ENCODE data around the gene MARCHF10.

Gene MARCHF10

DNA sequence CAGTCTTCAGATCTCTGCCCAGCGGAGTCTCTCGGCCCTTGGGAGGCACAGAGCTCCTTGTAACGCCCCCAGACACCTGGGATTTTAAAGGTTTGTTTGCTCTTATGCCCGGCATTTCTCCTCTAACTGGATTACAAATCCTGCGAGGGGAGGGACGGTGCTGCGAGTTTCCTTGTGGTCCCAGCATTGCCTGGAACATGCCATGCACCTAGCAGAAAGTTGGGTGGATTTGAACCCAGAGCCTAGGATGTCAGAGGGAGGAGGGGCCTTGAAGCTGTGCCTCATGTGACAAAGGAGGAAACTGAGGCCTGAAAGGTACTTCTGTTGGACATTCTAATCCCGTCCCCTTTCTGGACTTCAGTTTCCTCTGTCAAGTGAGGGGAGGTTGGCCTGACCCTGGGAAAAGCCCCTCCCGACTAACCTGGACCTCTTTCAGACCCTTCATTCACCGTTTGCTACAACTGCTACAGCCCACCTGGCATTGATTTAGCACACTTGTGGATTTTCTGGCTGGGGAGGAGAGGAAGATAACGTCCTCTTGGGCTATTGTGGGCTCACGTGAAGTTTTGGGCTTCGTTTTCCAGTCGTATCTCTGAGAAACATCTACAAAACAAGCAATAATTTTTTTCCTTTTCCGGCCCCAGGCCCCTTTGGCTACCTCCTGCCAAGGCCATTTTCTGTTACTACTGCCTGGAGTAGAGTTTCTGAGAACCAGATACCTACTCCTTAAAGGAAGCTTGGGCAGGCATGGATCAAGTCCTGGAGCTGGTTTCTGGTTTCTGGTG, 149.8 kb downstream of the MARCHF10 start:
- no peak for DNase-seq (ENCODE audit: low read depth in 2 of 2)

DNA sequence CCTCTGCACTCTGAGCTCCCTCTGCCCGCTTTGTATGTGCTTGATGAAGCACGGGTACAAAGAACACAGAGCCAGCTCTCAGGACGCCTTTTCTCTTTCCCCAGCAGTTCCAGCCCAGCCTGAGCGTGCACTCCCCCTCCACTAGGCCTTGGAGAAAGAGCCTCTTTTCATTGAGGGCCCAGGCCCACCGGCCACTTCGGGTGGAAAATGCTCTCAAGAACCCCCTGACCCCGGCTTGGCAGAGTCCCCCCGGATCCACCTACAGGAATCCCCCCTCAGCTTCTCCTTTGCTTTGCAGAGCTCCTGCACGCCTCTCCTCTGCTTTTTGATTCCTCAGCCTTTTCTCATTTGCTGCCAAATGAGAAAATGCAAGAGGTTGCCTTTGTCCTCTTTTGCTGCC, 150.4 kb downstream of the MARCHF10 start:
- DNase-seq (ENCODE audit: low read depth in 2 of 2) = no peak

DNA sequence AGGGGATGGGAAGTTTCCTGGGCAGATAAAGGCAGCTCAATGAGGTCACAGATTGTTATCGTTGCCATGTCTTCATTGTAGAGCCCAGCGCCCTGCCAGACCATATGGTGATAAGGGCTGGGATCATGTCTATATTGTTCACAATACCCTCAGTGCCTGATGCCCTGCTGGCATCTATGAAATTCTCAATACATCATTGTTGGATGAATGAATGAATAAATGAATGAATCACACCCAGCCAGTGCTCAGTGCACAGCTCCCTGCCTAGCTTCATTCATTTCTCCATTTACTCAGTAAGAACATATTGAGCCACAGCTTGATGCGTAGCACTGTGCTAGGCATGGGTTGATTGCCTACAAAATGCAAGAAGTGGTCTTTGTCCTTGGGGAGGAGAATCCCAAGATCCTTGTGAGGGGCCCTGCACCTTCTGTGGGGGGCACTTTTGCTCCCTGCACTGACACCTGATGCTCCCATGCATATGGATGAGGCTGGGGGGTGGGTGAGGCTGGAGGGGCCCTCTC, 150.9 kb downstream of the MARCHF10 start:
- DNase-seq (ENCODE audit: low read depth in 2 of 2) = no peak

DNA sequence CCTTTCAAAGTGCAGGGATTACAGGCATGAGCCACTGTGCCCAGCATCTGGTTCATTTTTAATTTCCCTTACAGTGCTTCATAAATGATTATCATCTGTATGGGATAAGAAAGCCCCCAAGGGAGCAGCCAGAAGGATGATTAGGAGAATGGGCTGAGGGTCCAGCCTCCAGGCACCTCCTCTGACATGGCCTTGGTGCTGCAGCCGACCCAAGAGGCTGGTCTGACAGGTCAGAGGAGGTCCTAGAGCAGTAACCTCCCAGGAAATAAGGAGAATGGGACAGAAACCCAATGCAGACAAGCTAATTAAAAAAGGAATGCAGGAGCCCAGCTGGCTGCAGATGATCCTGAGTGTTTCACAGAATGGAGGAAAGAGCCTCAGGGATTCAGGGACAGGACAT, 151.7 kb downstream of the MARCHF10 start:
- DNase-seq (ENCODE audit: low read depth in 2 of 2) = no peak

DNA sequence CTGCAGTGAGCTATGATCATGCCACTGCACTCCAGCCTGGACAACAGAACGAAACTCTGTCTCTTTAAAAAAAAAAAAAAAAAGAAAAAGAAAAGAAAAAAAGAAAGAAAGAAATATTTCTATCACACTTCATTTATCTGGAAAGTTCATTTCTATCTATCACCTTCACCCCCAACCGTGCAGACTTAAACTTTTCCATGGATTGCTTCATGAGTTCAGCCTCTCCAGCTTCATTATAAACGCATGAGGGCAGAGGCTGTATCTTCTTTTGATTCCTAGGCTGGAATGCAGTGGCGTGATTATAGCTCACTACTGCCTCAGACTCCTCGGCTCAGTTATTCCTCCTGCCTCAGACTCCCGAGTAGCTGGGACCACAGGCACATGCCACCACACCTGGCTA, 152.5 kb downstream of the MARCHF10 start:
- no peak for DNase-seq (ENCODE audit: low read depth in 2 of 2)

DNA sequence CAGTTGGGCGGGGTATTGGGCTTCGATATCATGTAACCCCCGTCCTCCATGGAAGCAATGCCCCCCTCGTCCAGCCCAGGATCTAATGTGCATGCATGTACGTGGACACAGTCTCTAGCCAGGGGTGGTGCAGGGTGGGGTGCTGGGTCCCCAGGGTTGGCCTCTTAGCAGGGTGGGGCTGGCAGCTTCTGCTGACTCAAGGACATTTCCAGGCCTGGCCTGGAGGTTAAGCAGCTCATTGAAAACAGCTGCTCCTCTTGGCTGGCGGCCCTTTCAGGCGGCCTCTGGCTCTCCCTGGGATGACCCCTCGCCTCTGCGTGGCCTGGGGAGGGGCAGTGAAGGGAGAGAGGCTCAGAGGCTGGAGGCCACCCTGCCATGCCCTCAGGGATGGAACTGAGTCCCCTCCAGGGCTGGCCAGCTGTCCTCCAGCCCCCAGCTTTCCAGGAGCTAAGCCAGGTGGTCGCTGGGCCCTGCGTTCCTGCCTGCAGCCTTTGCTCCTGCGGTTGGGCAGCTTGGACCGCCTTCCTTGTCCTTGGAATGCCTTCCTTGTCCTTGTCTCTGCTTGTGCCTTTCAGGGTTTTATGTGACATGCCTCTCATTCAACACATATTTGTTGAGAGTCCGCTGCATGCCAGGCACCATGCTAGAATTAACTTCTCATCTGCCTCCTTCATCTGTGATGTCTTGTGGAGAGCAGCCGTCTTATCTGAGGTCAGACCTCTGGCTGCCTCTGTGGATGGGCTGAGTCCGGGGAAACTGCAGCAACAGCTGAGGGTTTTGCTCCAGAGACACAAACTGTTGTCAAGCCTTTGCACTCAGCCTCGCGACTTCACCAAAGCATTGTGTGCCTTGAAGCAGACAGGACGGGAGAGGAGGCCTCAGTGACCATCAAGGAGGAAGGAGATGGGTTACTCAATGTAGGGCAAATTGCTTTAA, 154.0 kb downstream of the MARCHF10 start:
- DNase-seq (ENCODE audit: low read depth in 2 of 2) = no peak

DNA sequence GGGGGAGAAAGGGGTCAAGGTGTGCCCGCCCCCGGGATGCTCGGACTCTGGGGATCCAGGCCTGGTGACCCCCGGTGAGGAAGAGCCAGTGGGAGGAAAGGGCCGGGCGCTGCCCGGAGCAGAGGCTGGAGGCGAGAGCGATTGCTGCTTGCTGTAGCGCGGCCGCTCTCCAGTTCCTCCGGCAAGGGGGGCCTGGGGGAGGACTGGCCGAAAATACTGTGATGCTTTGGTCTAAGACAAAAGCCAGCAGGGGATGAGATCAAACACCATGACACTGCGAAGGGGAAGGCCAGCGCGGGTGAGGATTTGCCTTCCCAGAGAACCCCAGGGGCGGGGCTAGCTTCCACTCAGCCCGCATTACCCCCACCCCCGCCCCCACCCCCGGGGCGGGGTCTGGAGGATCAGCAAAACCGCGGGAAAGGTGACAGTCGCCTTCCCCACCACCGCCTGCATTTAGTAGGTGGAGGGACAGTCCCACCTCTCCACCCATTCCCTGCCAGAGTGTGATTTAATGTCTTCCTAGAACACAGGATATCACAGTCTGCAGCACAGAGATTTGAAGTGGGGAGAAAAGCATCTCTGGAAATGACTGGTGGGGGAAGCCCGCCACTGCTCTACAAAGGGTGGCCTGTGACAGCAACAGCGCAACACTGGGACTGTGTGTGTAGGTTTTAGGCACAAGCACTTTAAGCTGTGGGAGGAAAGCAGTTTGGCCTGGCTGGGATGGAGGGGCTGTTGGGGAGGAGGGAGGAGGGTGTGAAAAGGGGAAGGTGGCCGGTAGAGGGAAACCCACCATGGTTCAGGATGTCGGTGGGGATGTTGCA, 154.9 kb downstream of the MARCHF10 start:
- peak; percentile 88 to 93 for DNase-seq (ENCODE audit: low read depth in 2 of 2)

DNA sequence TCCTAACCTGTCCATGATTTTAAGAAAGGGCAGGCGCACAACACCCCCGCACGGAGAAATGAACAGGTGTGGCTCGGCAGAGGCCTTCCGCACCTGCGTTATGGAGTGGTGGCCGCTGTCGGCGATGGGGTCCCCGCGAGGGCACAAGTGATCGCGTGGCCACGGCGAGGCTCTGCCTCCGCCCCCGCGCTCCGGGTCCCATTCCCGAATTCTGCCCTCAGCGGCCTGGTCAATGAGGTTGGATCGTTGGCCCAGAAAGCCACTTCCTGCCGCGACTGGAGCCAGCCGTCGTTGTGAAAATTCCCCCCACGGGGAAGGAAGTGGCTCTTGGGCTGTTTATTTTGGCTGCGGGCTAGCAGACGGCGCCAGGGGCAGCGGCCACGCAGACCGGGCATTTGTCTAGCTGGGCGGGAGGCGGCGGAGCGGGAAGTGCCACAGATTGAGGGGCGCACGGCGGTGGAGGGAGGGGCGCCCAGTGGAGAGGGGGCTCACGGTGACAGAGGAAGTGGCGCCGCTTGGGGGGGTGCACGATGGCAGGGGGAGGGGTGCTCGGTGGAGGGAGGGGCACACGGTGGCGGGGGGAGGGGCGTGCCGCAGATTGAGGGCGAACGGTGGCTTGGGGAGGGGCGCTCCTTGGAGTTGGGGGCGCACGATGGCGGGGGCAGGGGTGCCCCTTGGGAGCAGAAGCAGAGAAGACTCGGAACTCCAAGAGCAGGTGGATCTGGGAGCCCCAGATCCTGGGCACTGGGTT, 155.7 kb downstream of the MARCHF10 start:
- DNase-seq (ENCODE audit: low read depth in 2 of 2) = peak in 1 of 2 donors; percentile 7

All from stimulated activated CD4-positive, alpha-beta T cell treated with anti-CD3 and anti-CD28 coated beads, Interleukin-15, amount 100 ng/mL, for 48 hours (primary cell).